Stomach (tissue), 4 donors: ENCODE results near the gene PEX26.

ENCODE experiments used
- CTCF ChIP-seq, 7 experiments: fragments of 450-650 bp in 4 of 7; fragments of 200-600 bp in 3 of 7; sonication (generic) in 3 of 7; IDR thresholded peaks; one replicate each; pipeline ENCODE4 v1.5.1; 2016 to 2019; ENCODE audit warnings: antibody characterized with exemption in 7 of 7, control low read depth in 2 of 7, mild to moderate bottlenecking in 1 of 7
- EP300 ChIP-seq: sonication (generic); formaldehyde crosslinking; IDR thresholded peaks from one replicate; pipeline ENCODE4 v1.6.1; 2017; ENCODE audit warnings: antibody characterized with exemption
- POLR2A ChIP-seq, 4 donors: fragments of 450-650 bp; IDR thresholded peaks; one replicate each; pipeline ENCODE4 v1.6.1; 2016; ENCODE audit warnings: antibody characterized with exemption in 4 of 4, control low read depth in 2 of 4, mild to moderate bottlenecking in 1 of 4, moderate library complexity in 1 of 4
- POLR2AphosphoS5 ChIP-seq, 3 donors: sonication (generic); formaldehyde crosslinking; IDR thresholded peaks; one replicate each; pipeline ENCODE4 v1.6.1; 2016; ENCODE audit warnings: antibody characterized with exemption in 3 of 3

- TF ChIP-seq CTCF (IDR thresholded peaks at IDR 0.05) (no peak), POLR2AphosphoS5 (IDR thresholded peaks at IDR 0.05) (no peak), POLR2A (IDR thresholded peaks at IDR 0.05) (no peak), EP300 (no peak)
Measured at GRCh38 chr22:18116634-18117033, 38.8 kb downstream of the PEX26 start.
